A673 (cell line): ENCODE data around the gene EYS. TPM values are rescaled to one million over a fixed set of nuclear protein-coding genes. Genes with fewer than 3 reads are reported as not detected.

Experiments
- BruUV-seq: library from RNA; stranded (reverse); fragments of 400-500 nt; replicated peaks from 2 replicates; lab custom pipeline; 2021; lab: Mats Ljungman, UMichigan
- CTCF ChIA-PET: fragments of 300-600 bp; sonication (Branson Sonifier 250); formaldehyde crosslinking; loops from one replicate; lab custom pipeline; 2022; ENCODE audit warnings: antibody characterized with exemption; lab: Charles Lee
- POLR2A ChIA-PET: fragments of 300-600 bp; sonication (Branson Sonifier 250); formaldehyde crosslinking; loops from one replicate; lab custom pipeline; 2022; ENCODE audit warnings: antibody characterized with exemption; ENCODE audit not compliant: low non-redundant PET; lab: Charles Lee
- DNase-seq: peaks from one replicate; pipeline ENCODE4 v3.0.0-alpha.2; 2015; ENCODE audit warnings: low spot score
- H3K27ac ChIP-seq: fragments of 200-600 bp; sonication (generic); 2 replicates; pipeline ENCODE4 v1.5.1; 2016; ENCODE audit warnings: mixed run types, low read depth, mild to moderate bottlenecking, mixed read lengths, antibody characterized with exemption, low read length; ENCODE audit not compliant: poor library complexity, severe bottlenecking
- H3K27me3 ChIP-seq: fragments of 200-600 bp; sonication (generic); replicated peaks from 2 replicates; pipeline ENCODE4 v1.6.1; 2017; ENCODE audit warnings: mixed run types, low read depth, mild to moderate bottlenecking, mixed read lengths, antibody characterized with exemption, low read length; ENCODE audit not compliant: insufficient read depth, poor library complexity
- H3K36me3 ChIP-seq: fragments of 200-600 bp; sonication (generic); 2 replicates; pipeline ENCODE4 v1.6.1; 2016; ENCODE audit warnings: mixed run types, mild to moderate bottlenecking, mixed read lengths, antibody characterized with exemption, low read length; ENCODE audit not compliant: insufficient read depth, poor library complexity, severe bottlenecking
- H3K4me1 ChIP-seq: fragments of 200-600 bp; sonication (generic); 2 replicates; pipeline ENCODE4 v1.6.1; 2017; ENCODE audit warnings: mixed run types, mild to moderate bottlenecking, mixed read lengths, antibody characterized with exemption, low read length; ENCODE audit not compliant: insufficient read depth, poor library complexity, severe bottlenecking
- H3K4me3 ChIP-seq: fragments of 200-600 bp; sonication (generic); 2 replicates; pipeline ENCODE4 v1.5.1; 2016; ENCODE audit warnings: low read depth, mixed run types, mild to moderate bottlenecking, mixed read lengths, low read length; ENCODE audit not compliant: poor library complexity, severe bottlenecking
- H3K9me3 ChIP-seq: fragments of 200-600 bp; sonication (generic); 2 replicates; pipeline ENCODE4 v1.6.1; 2016; ENCODE audit warnings: mixed run types, low read depth, mild to moderate bottlenecking, mixed read lengths, antibody characterized with exemption, low read length; ENCODE audit not compliant: poor library complexity, severe bottlenecking
- EZH2 ChIP-seq: fragments of 200-600 bp; sonication (generic); IDR thresholded peaks from 2 replicates; pipeline ENCODE4 v1.6.1; 2017; ENCODE audit warnings: borderline replicate concordance, low read depth, mild to moderate bottlenecking, mixed read lengths, antibody characterized with exemption, low read length; ENCODE audit not compliant: poor library complexity, severe bottlenecking
- intact Hi-C: fragments of 100-400 bp; cut with micrococcal nuclease; formaldehyde crosslinking; loops from one replicate; pipeline ENCODE4 v1.10.0; 2022; ENCODE audit not compliant: unreplicated experiment
- total RNA-seq: library from RNA; stranded (reverse); gene quantifications from 2 replicates; pipeline ENCODE4 v1.2.3, GENCODE V29; 2021
- TF ChIP-seq, protein P1 (sequence below): fragments of 300-800, 200-600 bp; sonication (generic); conservative IDR thresholded peaks from 2 replicates; pipeline ENCODE4 v1.5.1; 2017; ENCODE audit warnings: low read depth, mild to moderate bottlenecking, antibody characterized with exemption, low read length, moderate library complexity, mixed read lengths

Gene EYS
- total RNA-seq, 1 experiment from 2014 or later = 0.47 TPM

DNA sequence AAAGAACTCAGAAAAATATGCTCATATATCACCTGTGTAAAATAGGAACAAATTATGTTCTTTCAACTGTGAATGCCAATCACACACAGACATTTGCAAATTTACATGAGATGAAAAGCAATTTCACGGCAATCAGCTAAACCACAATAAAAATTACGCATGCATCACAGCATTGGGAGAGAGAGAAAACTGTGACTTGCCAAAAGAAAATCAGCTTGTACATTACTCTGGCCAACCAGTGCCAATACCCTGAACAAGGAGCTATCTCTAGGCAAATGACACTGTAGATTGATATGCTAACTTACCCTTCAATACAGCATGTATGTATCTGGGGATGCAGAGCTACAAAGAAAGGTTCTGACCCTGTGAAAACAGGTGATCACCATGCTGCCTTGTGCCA lies 515.6 kb downstream of the EYS start:
- Histone ChIP-seq H3K4me3 (no peak overlapping the region), H3K4me1 (no peaks in the 10 kb centered on the region), H3K36me3 (no peaks in the 10 kb centered on the region), H3K27ac (no peak overlapping the region), H3K9me3 (no peaks in the 10 kb centered on the region), H3K27me3 (no peaks in the 10 kb centered on the region)
- CTCF ChIA-PET = no interaction called here
- BruUV-seq = no TSS peak
- TF ChIP-seq, protein P1, sequence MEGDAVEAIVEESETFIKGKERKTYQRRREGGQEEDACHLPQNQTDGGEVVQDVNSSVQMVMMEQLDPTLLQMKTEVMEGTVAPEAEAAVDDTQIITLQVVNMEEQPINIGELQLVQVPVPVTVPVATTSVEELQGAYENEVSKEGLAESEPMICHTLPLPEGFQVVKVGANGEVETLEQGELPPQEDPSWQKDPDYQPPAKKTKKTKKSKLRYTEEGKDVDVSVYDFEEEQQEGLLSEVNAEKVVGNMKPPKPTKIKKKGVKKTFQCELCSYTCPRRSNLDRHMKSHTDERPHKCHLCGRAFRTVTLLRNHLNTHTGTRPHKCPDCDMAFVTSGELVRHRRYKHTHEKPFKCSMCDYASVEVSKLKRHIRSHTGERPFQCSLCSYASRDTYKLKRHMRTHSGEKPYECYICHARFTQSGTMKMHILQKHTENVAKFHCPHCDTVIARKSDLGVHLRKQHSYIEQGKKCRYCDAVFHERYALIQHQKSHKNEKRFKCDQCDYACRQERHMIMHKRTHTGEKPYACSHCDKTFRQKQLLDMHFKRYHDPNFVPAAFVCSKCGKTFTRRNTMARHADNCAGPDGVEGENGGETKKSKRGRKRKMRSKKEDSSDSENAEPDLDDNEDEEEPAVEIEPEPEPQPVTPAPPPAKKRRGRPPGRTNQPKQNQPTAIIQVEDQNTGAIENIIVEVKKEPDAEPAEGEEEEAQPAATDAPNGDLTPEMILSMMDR = no peak
- TF ChIP-seq EZH2 = no peak
- POLR2A ChIA-PET = no interaction called here
- no peak for DNase-seq
- intact Hi-C loops = no loop called here

DNA sequence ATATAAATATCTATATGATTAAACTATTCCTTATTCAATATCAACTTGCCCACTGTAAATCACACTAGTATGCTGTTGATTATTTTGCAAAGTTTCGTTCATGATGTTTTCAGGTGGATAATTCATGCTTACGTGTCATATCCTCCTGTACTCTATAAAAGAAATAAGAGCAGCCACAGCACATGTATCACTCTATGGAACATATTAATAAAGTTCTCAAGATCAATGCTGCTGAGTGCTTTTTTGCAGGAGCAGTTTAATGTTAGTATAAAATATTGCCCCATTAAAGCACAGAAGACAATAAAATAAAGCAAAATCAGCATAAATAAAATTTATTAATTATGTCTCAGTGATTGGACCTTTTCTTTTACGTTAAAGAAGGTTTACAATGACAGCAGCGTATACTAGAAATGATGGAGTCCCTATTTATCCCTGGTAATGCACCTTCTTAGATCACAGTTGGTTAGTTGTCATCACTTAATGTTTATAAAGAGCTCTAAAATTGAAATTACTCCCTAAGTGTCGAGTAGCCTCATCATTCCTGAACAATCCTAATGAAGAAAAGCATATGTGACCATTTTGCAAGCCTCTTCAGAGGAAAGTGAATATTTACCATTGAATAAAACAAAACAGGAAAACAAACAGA lies 517.7 kb downstream of the EYS start:
- Histone ChIP-seq H3K27ac (no peak overlapping the region), H3K4me1 (no peaks in the 10 kb centered on the region), H3K27me3 (no peaks in the 10 kb centered on the region), H3K36me3 (no peaks in the 10 kb centered on the region), H3K9me3 (no peaks in the 10 kb centered on the region), H3K4me3 (no peak overlapping the region)
- intact Hi-C loops = no loop called here
- TF ChIP-seq, protein P1 = no peak
- TF ChIP-seq EZH2 = no peak
- POLR2A ChIA-PET = no interaction called here
- DNase-seq = no peak
- CTCF ChIA-PET = no interaction called here
- BruUV-seq = no TSS peak

DNA sequence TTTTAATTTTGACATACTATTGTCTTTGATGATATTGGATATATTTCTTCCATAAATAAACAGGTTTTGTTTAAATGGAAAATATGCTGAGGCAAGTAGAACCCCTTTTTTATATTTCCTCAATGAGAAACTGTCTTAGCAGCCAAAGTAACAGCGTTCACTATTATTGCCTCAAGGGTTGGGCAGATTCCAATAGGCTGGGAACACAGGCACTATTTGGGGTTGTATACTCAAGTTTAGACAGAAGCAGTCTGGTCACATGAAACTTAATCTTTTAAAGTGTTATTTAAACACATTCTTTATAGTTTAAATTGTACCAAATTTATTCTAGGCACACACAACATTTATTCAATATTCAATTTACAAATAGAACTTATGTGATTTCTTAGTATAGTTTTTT lies 520.2 kb downstream of the EYS start:
- TF ChIP-seq, protein P1 = no peak
- TF ChIP-seq EZH2 = no peak
- no peaks in the 10 kb centered on the region for H3K36me3 ChIP-seq
- H3K9me3 ChIP-seq = no peaks in the 10 kb centered on the region
- no peak overlapping the region for H3K27ac ChIP-seq
- H3K27me3 ChIP-seq = no peaks in the 10 kb centered on the region
- CTCF ChIA-PET = no interaction called here
- H3K4me1 ChIP-seq = no peaks in the 10 kb centered on the region
- no peak for DNase-seq
- H3K4me3 ChIP-seq = no peak overlapping the region
- POLR2A ChIA-PET = no interaction called here
- BruUV-seq = no TSS peak
- intact Hi-C loops = no loop called here
